Loucy (cell line): Measurements from ENCODE around the gene EFCAB5.
A peak's percentile ranks its signal among the peaks of the same experiment; 100 is the strongest.
"Not testable (repeated sequence)": the region's sequence is repeated elsewhere in the genome, so short reads cannot be mapped to it uniquely, and the experiment has no call there.

Source experiments
- H2AFZ ChIP-seq: fragments of 200-600 bp; sonication (generic); 2 replicates; pipeline ENCODE4 v1.6.0; 2016; ENCODE audit warnings: antibody characterized with exemption, mild to moderate bottlenecking, low read length, moderate library complexity
- H3F3A ChIP-seq: fragments of 200-600 bp; 2 replicates; pipeline ENCODE4 v1.6.0; 2016; ENCODE audit warnings: antibody characterized with exemption, low read depth, mild to moderate bottlenecking
- H3K27me3 ChIP-seq: fragments of 200-600 bp; sonication (generic); 2 replicates; pipeline ENCODE4 v1.6.1; 2014; ENCODE audit warnings: low read length, mild to moderate bottlenecking; ENCODE audit not compliant: insufficient read depth, poor library complexity, severe bottlenecking
- H3K36me3 ChIP-seq: fragments of 200-600 bp; sonication (generic); 2 replicates; pipeline ENCODE4 v1.6.1; 2016; ENCODE audit warnings: low read length; ENCODE audit not compliant: insufficient read depth
- H3K4me1 ChIP-seq: fragments of 200-600 bp; sonication (generic); 2 replicates; pipeline ENCODE4 v1.5.1; 2014; ENCODE audit warnings: low read length, mild to moderate bottlenecking; ENCODE audit not compliant: insufficient read depth, poor library complexity, severe bottlenecking
- H3K4me2 ChIP-seq: fragments of 200-600 bp; sonication (generic); 2 replicates; pipeline ENCODE4 v1.6.0; 2014; ENCODE audit warnings: antibody characterized with exemption, low read length, low read depth, mild to moderate bottlenecking; ENCODE audit not compliant: poor library complexity, severe bottlenecking
- H3K4me3 ChIP-seq: fragments of 200-600 bp; sonication (generic); 2 replicates; pipeline ENCODE4 v1.5.1; 2014; ENCODE audit warnings: low read length, mild to moderate bottlenecking, mixed read lengths; ENCODE audit not compliant: poor library complexity, severe bottlenecking
- H3K79me2 ChIP-seq: fragments of 200-600 bp; sonication (generic); 2 replicates; pipeline ENCODE4 v1.6.1; 2014; ENCODE audit warnings: low read length; ENCODE audit not compliant: insufficient read depth
- H3K9ac ChIP-seq: fragments of 200-600 bp; sonication (generic); 2 replicates; pipeline ENCODE4 v1.6.0; 2014; ENCODE audit warnings: mild to moderate bottlenecking, low read depth, low read length, moderate library complexity; ENCODE audit not compliant: poor library complexity, severe bottlenecking
- H3K9me2 ChIP-seq: fragments of 200-600 bp; sonication (generic); replicated peaks from 2 replicates; pipeline ENCODE4 v1.6.1; 2016; ENCODE audit warnings: low read depth, low read length, mixed read lengths
- H3K9me3 ChIP-seq: fragments of 200-600 bp; sonication (generic); 2 replicates; pipeline ENCODE4 v1.6.1; 2014; ENCODE audit warnings: mild to moderate bottlenecking, antibody characterized with exemption, low read length, low read depth; ENCODE audit not compliant: insufficient read depth
- H4K20me1 ChIP-seq: fragments of 200-600 bp; sonication (generic); 2 replicates; pipeline ENCODE4 v1.6.0; 2014; ENCODE audit warnings: antibody characterized with exemption, low read length, mild to moderate bottlenecking; ENCODE audit not compliant: insufficient read depth, poor library complexity, severe bottlenecking
- EZH2phosphoT487 ChIP-seq: fragments of 200-600 bp; IDR thresholded peaks from 2 replicates; pipeline ENCODE4 v1.6.1; 2018; ENCODE audit warnings: antibody characterized with exemption, mild to moderate bottlenecking, moderate library complexity, borderline replicate concordance
- TF ChIP-seq, protein P1 (sequence below): fragments of 200-600 bp; sonication (generic); conservative IDR thresholded peaks from 2 replicates; pipeline ENCODE4 v1.5.1; 2014; ENCODE audit warnings: mild to moderate bottlenecking, antibody characterized with exemption, low read length

Gene EFCAB5

DNA sequence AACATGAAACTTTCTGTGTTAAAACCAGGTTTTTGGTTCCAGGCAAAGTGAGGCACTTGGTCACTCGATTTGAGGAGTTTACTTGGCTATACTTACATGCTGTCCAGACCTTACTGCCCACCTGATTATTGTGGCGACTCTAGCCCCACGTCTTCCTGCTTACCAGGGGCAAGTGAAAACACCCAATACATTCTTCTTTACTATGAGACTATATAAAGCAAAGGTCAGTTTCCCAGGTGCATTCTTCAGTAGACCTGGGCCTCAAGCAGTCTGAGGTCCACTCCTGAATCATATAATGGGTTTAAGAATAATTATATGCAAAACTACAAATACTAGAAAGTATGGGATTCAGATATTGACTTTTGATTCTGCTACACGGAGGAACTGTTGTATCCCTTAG is 86.2 kb downstream of the EFCAB5 start:
- no peaks in the 10 kb centered on the region for H3K79me2 ChIP-seq
- no peak overlapping the region for H3K4me2 ChIP-seq
- no peak overlapping the region for H3K9ac ChIP-seq
- no peaks in the 10 kb centered on the region for H3K9me3 ChIP-seq
- no peaks in the 10 kb centered on the region for H3K36me3 ChIP-seq
- H3K9me2 ChIP-seq, result no peaks in the 10 kb centered on the region
- no peaks in the 10 kb centered on the region for H4K20me1 ChIP-seq
- H3K4me3 ChIP-seq, result no peak overlapping the region
- no peaks in the 10 kb centered on the region for H3K27me3 ChIP-seq
- no peaks in the 10 kb centered on the region for H3K4me1 ChIP-seq
- no peaks in the 10 kb centered on the region for H3F3A ChIP-seq
- no peak overlapping the region for H2AFZ ChIP-seq
- no peak for TF ChIP-seq EZH2phosphoT487
- TF ChIP-seq, protein P1, sequence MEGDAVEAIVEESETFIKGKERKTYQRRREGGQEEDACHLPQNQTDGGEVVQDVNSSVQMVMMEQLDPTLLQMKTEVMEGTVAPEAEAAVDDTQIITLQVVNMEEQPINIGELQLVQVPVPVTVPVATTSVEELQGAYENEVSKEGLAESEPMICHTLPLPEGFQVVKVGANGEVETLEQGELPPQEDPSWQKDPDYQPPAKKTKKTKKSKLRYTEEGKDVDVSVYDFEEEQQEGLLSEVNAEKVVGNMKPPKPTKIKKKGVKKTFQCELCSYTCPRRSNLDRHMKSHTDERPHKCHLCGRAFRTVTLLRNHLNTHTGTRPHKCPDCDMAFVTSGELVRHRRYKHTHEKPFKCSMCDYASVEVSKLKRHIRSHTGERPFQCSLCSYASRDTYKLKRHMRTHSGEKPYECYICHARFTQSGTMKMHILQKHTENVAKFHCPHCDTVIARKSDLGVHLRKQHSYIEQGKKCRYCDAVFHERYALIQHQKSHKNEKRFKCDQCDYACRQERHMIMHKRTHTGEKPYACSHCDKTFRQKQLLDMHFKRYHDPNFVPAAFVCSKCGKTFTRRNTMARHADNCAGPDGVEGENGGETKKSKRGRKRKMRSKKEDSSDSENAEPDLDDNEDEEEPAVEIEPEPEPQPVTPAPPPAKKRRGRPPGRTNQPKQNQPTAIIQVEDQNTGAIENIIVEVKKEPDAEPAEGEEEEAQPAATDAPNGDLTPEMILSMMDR, result no peak

DNA sequence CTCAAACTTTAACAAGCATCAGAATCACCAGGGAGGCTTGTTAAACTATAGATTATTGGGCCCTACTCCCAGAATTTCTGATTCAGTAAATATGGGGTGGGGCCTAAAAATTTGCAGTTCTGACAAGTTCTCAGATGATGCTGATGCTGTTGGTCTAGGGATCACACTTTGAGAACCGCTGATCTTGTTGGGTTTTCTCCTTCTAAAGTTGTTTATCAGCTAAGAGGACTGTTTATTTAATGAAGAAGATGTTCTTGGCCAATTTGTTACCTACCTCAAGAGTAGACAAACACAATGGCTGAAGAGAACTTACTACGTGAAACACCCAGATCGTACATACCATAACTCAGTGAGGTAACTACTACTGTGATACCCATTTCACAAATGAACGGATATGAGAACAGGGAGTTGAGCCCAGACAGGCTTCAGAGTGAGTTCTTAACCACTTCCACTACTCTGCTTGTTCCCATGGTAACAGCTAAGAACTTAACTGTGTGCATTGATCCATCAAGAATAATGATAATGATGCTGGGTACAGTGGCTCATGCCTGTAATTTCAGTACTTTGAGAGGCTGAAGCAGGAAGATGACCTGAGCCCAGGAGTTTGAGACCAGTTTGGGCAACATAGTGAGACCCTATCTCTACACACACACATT is 89.9 kb downstream of the EFCAB5 start:
- no peak overlapping the region for H3K4me3 ChIP-seq
- H3K27me3 ChIP-seq, result no peaks in the 10 kb centered on the region
- H3K4me1 ChIP-seq, result no peaks in the 10 kb centered on the region
- H2AFZ ChIP-seq, result no peak overlapping the region
- no peak overlapping the region for H3K9ac ChIP-seq
- no peaks in the 10 kb centered on the region for H3F3A ChIP-seq
- H3K4me2 ChIP-seq, result no peak overlapping the region
- no peaks in the 10 kb centered on the region for H3K79me2 ChIP-seq
- no peaks in the 10 kb centered on the region for H4K20me1 ChIP-seq
- TF ChIP-seq, protein P1, result no peak
- no peak for TF ChIP-seq EZH2phosphoT487
- H3K9me3 ChIP-seq, result no peaks in the 10 kb centered on the region
- H3K36me3 ChIP-seq, result no peaks in the 10 kb centered on the region
- no peaks in the 10 kb centered on the region for H3K9me2 ChIP-seq

DNA sequence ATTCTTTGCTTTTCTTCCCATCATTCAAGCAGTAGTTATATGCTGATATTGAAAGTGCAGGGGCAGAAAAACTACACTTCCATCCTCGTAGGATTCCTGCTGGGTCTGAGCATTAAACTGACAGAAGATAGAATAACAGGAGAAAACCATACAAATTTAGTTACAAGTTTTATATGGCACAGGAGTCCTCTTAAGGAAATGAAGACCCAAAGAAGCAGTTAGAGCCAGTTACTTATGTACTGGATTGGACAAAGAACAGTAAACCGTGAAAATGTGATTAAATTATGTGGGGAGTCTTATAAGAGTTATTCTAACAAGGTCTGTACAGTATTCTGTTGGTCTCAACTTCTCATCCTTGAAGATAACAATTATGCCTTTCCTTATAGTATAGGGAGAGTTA is 93.9 kb downstream of the EFCAB5 start:
- H3K9ac ChIP-seq, result no peak overlapping the region
- H3K9me2 ChIP-seq, result no peaks in the 10 kb centered on the region
- H3K4me1 ChIP-seq, result no peaks in the 10 kb centered on the region
- no peaks in the 10 kb centered on the region for H4K20me1 ChIP-seq
- no peak overlapping the region for H3K4me2 ChIP-seq
- no peaks in the 10 kb centered on the region for H3F3A ChIP-seq
- no peaks in the 10 kb centered on the region for H3K9me3 ChIP-seq
- H3K27me3 ChIP-seq, result no peaks in the 10 kb centered on the region
- no peak for TF ChIP-seq EZH2phosphoT487
- TF ChIP-seq, protein P1, result no peak
- no peak overlapping the region for H3K4me3 ChIP-seq
- no peaks in the 10 kb centered on the region for H3K36me3 ChIP-seq
- no peak overlapping the region for H2AFZ ChIP-seq
- no peaks in the 10 kb centered on the region for H3K79me2 ChIP-seq

DNA sequence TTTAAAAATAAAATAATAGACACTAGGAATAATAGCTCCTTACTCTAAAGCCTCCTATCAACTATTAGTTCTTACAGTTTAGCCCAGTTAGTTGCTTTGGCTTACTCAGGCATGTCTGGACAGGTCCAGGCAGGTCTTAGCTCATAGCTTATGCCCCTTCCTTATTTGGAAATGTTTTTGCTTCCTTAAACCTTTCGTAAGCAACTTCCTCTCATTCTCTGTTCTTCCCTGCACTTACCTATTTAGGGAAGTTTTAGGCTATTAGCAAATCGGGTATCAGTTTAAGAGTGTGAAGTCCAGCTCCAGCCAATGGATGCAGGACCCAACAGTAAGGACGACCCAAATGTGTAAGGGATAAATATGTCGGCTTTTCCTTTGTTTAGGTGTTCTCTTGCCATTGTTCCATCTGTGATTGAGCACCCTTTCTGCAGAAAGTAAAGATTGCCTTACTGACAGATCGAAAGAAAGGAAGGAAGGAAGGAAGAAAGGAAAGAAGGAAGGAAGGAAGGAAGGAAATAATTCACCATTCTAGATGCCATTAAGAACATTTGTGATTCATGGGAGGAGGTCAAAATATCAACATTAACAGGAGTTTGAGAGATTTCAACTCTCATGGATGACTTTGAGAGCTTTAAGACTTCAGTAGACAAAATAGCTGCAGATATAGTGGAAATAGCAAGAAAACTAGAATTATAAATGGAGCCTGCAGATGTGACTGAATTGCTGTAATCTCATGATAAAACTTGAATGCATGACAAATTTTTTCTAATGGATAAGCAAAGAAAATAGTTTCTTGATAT is 99.5 kb downstream of the EFCAB5 start:
- not testable (repeated sequence) for H3K36me3 ChIP-seq, H3K4me3 ChIP-seq, H3K79me2 ChIP-seq, H3K9me2 ChIP-seq, H3K27me3 ChIP-seq, H3K4me2 ChIP-seq, H3K4me1 ChIP-seq, H3K9ac ChIP-seq, H4K20me1 ChIP-seq, H3K9me3 ChIP-seq, H3F3A ChIP-seq
- 0 out of 2 replicates have a peak overlapping the region, but pooled peaks have one; percentile 36 for H2AFZ ChIP-seq
